ENCODE measurements around the gene LRMDA.

Gene LRMDA

DNA sequence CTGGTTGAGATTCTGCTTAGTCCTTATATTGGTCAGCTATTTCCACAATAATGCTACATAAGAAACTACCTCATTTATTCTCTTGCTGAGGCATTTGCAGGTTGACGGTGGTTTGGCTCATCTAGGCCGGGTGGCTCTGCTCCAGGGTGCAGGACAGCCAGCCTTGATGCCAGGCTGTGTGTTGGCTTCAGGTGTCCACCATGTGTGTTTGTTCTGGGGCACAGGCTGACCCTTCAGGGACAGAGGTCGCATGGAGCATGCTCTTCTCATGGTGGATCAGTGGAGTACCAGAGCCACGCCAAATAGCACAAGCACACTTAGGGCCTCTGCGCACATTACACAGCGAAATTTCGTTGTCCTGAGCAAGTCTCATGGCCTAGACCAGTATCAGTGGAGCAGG is 249.9 kb downstream of the LRMDA start:
- H3K9me3 Mint-ChIP-seq = no peaks in the 10 kb centered on the region
- no peak overlapping the region for H3K4me3 Mint-ChIP-seq
- H3K27me3 Mint-ChIP-seq (ENCODE audit: low read depth) = no peaks in the 10 kb centered on the region
- no peaks in the 10 kb centered on the region for H3K4me1 Mint-ChIP-seq (ENCODE audit: low read depth)
- no peaks in the 10 kb centered on the region for H3K36me3 Mint-ChIP-seq (ENCODE audit: low read depth)
- H3K27ac Mint-ChIP-seq = no peak overlapping the region

DNA sequence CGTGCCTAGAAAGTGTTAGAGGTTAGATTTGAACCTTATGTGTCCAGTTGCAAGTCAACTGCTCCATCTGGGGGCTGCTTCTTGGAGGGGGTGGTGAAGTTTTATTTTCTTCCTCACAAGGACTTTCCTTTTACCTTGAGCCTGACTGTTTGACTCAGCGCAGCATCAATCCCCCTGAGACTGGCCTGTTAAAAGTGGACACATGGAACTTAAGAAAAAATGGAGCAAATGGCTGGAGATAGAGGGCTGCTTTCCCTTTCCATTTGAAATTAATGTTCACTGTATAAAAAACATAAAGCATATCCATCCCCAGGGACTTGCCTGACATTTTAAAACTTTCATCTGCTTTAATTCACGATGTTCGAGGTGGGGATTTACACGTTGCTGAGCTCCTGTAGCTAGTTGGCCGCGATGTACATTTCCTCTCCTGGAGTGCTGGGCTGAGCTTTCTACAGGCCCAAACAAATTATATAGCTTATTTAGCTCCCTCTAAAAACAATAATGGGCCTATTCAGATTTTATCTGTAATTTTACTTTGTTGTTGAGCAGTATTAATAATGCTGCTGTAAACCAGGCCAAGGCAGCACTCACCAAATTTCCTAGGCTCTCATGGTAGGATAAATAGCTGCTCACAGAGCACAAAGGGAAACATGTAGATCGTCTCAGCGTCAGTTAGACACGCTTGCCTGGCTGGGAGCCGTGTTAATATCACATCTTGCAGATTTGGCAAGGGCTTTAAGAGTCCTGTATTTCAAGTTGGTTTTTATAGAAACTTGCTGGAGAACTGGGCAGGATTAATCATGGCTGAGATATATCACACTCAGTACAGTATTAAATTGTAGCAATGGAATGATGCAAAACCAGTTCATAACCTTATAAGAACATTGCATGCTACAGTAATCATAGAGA is 251.5 kb downstream of the LRMDA start:
- no peaks in the 10 kb centered on the region for H3K36me3 Mint-ChIP-seq (ENCODE audit: low read depth)
- no peaks in the 10 kb centered on the region for H3K4me1 Mint-ChIP-seq (ENCODE audit: low read depth)
- no peak overlapping the region for H3K4me3 Mint-ChIP-seq
- no peaks in the 10 kb centered on the region for H3K27me3 Mint-ChIP-seq (ENCODE audit: low read depth)
- H3K27ac Mint-ChIP-seq = no peak overlapping the region
- no peaks in the 10 kb centered on the region for H3K9me3 Mint-ChIP-seq

DNA sequence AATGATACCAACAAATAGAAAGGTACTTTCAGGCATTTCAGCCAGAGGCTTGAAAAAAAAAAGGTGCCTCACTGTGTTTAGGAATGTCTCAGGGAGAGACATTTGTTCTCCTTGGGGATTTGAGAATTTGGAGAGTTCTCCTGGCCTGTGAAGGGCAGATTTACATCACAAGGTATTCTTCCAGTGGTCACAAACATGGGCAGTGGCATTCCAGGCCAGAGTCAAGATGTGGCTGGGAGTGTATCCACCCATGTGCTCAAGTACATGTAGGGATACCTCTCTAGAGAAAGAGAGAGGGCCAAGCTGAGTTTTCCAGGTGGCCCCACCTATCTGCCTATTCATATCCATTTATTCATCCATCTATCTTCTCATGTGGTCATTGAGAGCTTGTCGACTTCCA is 253.8 kb downstream of the LRMDA start:
- H3K4me1 Mint-ChIP-seq (ENCODE audit: low read depth) = no peaks in the 10 kb centered on the region
- H3K9me3 Mint-ChIP-seq = no peaks in the 10 kb centered on the region
- no peaks in the 10 kb centered on the region for H3K27me3 Mint-ChIP-seq (ENCODE audit: low read depth)
- no peak overlapping the region for H3K27ac Mint-ChIP-seq
- no peak overlapping the region for H3K4me3 Mint-ChIP-seq
- no peaks in the 10 kb centered on the region for H3K36me3 Mint-ChIP-seq (ENCODE audit: low read depth)

DNA sequence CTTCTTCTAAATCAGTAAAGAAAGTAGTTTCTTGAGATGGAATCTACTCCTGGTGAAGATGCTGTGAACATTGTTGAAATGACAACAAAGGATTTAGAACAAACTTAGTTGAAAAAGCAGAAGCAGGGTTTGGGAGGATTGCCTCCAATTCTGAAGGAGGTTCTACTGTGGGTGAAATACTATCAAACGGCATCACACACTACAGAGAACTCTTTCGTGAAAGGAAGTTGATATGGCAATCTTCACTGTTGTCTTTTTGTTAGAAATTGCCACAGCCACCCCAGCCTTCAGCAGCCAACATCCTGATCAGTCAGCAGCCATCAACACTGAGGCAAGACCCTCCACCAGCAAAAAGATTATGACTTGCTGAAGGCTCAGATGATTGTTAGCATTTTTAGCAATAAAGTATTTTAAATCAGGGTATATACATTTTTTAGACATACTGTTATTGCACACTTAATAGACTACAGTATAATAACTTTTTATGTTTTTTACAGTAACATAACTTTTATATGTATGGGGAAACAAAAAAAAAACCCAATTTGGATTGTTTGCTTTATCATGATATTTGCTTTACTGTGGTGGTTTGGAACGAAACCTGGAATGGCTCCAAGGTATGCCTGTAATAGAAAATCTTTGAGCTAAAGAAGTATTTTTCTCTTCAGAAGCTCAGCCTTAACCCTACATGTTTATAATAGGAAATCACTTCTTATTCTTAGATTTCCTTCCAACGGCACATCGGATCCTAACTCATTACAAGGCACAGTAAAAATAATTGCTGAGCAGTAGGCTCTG is 257.3 kb downstream of the LRMDA start:
- H3K9me3 Mint-ChIP-seq = no peaks in the 10 kb centered on the region
- no peaks in the 10 kb centered on the region for H3K36me3 Mint-ChIP-seq (ENCODE audit: low read depth)
- no peaks in the 10 kb centered on the region for H3K27me3 Mint-ChIP-seq (ENCODE audit: low read depth)
- H3K4me3 Mint-ChIP-seq = no peak overlapping the region
- H3K4me1 Mint-ChIP-seq (ENCODE audit: low read depth) = no peaks in the 10 kb centered on the region
- no peak overlapping the region for H3K27ac Mint-ChIP-seq

DNA sequence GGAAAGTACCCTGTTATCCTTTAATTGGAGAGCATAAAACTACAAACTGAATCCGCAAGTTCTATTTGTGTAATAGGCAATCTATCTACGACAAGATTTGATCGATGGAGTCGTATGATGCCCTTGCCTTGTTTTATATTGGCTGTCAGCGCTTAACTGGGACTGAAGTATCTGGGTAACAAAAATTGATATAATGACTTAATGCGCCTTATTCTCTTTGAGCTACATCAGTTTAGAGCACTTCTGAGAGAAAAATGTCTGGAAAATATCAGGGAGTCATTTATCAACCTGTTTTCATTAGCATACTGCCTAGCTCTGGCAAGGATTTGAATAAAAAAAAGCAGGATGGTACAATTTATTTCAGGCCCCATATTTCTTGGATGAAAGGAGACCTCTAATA is 262.1 kb downstream of the LRMDA start:
- no peak overlapping the region for H3K27ac Mint-ChIP-seq
- H3K27me3 Mint-ChIP-seq (ENCODE audit: low read depth) = no peaks in the 10 kb centered on the region
- H3K9me3 Mint-ChIP-seq = no peaks in the 10 kb centered on the region
- H3K4me1 Mint-ChIP-seq (ENCODE audit: low read depth) = no peaks in the 10 kb centered on the region
- no peak overlapping the region for H3K4me3 Mint-ChIP-seq
- no peaks in the 10 kb centered on the region for H3K36me3 Mint-ChIP-seq (ENCODE audit: low read depth)

DNA sequence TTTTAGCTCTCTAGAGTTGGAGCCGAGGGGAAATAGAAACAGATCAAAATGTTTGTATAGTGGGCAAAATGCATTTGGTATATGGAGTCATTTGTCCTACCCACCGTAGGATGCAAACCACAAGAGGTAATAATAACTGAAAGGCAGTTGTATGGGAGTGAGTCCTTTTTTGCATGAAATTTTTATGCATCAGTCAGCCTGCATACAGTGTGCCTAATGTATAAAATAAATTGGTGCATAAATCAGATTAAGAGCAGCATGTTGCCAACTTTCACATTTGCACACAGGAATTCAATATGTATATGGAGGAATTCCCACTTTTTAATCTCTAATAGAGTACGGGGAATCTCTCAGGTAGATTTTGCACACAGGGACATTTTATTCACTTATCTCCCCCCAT is 262.8 kb downstream of the LRMDA start:
- Mint-ChIP-seq H3K27me3 (ENCODE audit: low read depth) (no peaks in the 10 kb centered on the region), H3K27ac (no peak overlapping the region), H3K9me3 (no peaks in the 10 kb centered on the region), H3K4me3 (no peak overlapping the region), H3K36me3 (ENCODE audit: low read depth) (no peaks in the 10 kb centered on the region), H3K4me1 (ENCODE audit: low read depth) (no peaks in the 10 kb centered on the region)

DNA sequence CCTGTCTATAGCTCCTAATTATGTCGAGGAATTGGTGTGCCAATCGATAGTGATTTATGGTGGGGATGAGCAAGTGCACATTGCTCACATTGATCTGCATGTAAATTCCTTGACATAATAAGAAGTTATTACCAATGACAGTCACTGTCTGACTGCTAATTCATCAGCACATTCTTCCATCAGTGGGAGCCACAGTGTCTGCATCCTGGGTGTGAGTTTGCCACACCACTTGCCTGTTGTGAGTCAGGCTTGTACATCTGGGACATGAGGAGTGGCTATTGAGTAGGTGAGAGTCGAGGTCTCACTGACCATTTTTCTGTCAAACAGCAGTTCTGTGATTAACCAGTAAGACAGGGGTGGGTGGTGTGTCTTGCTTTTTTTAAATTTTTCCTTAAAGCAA is 263.4 kb downstream of the LRMDA start:
- H3K9me3 Mint-ChIP-seq = no peaks in the 10 kb centered on the region
- H3K27ac Mint-ChIP-seq = no peak overlapping the region
- no peaks in the 10 kb centered on the region for H3K36me3 Mint-ChIP-seq (ENCODE audit: low read depth)
- H3K4me3 Mint-ChIP-seq = no peak overlapping the region
- H3K4me1 Mint-ChIP-seq (ENCODE audit: low read depth) = no peaks in the 10 kb centered on the region
- no peaks in the 10 kb centered on the region for H3K27me3 Mint-ChIP-seq (ENCODE audit: low read depth)

DNA sequence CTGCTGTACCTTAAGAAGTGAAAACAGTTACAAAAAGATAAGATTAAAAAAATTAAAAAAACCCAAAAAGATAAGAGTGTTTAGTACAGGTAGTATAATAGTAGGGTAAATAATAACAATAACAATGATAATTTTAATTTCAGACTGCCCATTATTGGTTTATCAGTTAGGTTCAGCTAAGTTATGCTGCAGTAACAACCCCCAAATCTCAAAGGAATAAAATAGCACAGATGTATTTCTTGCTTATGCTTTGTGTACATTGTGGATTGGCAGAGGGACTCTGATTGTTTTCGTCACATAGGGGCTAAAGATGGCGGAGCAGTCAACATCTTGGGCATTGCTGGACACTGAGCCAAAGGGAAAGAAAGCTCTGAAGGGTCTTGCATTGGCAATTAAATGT is 264.6 kb downstream of the LRMDA start:
- H3K27ac Mint-ChIP-seq = no peak overlapping the region
- H3K4me3 Mint-ChIP-seq = no peak overlapping the region
- no peaks in the 10 kb centered on the region for H3K4me1 Mint-ChIP-seq (ENCODE audit: low read depth)
- H3K36me3 Mint-ChIP-seq (ENCODE audit: low read depth) = no peaks in the 10 kb centered on the region
- H3K9me3 Mint-ChIP-seq = no peaks in the 10 kb centered on the region
- no peaks in the 10 kb centered on the region for H3K27me3 Mint-ChIP-seq (ENCODE audit: low read depth)

DNA sequence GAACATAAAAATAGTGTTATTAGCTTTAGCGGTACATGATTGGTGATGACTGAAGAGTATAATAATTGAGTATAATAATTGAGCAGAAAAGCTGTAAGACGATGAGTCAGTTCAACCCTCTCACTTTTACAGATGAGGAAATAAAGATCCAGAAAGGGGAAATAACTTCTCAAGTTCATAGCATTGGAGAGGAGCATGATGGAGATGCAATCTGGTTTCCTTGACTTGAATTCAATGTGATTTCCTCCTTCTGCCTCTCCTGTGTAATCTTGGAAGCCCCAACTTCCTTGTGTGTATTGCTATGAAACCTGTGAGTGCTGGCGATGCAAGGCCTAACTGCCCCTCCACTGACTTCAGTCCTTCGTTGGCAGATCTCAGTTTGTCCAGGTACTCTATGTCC is 265.1 kb downstream of the LRMDA start:
- Mint-ChIP-seq H3K27ac (no peak overlapping the region), H3K27me3 (ENCODE audit: low read depth) (no peaks in the 10 kb centered on the region), H3K4me3 (no peak overlapping the region), H3K9me3 (no peaks in the 10 kb centered on the region), H3K36me3 (ENCODE audit: low read depth) (no peaks in the 10 kb centered on the region), H3K4me1 (ENCODE audit: low read depth) (no peaks in the 10 kb centered on the region)

DNA sequence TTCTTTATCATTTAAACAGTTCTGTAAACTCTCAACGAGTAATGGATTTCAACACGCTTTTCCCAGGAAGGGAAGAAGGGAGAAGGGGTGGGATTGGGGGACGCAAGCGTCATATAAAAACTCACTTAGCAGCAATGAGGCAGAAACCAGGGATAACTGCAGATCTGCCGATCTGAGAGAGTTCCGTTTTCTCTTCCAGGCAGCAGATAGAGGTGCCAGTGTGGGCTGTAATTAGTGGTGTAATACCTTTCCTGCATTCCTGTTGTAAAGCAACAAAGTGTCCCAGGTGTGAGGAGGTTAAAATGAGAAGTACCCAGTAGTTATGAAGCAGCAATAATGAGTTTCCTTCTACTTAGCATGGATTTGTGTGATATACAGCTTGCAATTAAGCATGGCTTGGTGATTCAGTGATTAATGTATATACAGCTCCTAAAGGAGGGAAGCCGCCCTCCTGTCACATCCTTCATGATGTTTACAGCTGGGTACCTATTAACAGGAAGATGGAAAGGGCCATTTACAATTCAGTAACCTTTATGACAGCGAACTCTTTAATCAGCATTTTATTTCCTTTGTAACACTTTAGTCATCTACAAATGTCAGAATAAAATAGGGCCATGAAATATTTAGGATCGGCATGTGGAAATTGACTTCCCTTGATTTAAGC is 271.9 kb downstream of the LRMDA start:
- Mint-ChIP-seq H3K27me3 (ENCODE audit: low read depth) (no peaks in the 10 kb centered on the region), H3K9me3 (no peaks in the 10 kb centered on the region), H3K4me3 (no peak overlapping the region), H3K4me1 (ENCODE audit: low read depth) (no peaks in the 10 kb centered on the region), H3K27ac (no peak overlapping the region), H3K36me3 (ENCODE audit: low read depth) (no peaks in the 10 kb centered on the region)

DNA sequence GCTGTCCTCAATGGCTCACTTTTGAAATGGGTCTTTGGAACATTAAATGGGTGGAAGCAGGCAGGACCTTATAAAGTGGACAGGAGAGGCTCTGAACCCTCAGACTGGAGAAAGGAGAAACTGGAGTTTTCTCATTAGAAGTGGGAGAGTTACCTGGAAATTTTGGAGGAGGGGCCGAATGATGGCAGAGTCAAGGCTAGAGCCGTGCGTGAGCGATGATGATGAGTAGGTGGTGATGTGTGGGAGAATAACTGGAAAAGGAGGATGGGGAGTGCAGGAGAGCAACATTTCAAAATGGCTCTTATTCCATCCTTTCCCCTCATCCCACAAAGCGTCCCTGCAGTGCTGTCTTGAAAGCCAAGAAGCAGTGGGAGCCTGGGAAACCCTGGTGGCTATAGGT is 274.0 kb downstream of the LRMDA start:
- Mint-ChIP-seq H3K27ac (no peak overlapping the region), H3K27me3 (ENCODE audit: low read depth) (peaks cover 3% of the 10 kb centered on the region), H3K4me1 (ENCODE audit: low read depth) (no peaks in the 10 kb centered on the region), H3K9me3 (no peaks in the 10 kb centered on the region), H3K4me3 (no peak overlapping the region), H3K36me3 (ENCODE audit: low read depth) (no peaks in the 10 kb centered on the region)

DNA sequence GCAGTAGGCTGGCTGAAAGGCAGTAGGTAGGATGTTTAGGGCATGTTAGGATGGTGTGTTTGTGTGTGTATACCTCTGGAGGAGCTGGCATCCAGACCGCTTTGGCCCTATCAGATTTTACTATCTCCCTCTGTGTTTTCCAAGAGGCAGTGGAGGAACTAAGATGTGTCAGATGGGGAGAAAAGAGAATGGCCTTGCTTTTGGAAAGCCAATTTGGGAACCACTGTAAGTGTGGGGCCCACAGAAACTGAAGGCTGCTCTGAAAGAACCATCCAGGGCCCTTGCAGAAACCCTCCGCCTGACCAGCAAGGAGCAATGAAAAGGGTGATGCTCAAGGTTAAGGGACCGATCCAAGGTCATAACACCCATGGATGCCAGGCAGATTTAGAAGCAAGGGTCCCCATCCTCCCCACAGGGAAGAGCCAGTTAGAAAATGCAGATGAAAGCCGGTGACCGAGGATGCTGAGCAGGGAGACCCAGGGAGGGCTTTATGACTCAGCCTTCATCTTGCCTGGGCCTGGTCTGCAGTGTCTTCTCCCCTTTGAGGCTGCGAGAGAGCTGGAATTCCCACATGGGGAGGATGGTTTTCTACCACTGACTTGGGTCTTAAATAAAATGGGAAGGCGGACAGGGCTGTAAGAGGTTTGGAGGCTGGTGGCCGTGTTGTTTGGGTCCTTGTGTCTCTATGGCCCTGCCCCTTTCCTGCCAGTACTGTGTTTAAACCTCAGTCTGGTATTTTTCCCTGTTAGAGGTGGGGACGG is 275.8 kb downstream of the LRMDA start:
- Mint-ChIP-seq H3K36me3 (ENCODE audit: low read depth) (no peaks in the 10 kb centered on the region), H3K27ac (no peak overlapping the region), H3K27me3 (ENCODE audit: low read depth) (peaks cover 3% of the 10 kb centered on the region)

DNA sequence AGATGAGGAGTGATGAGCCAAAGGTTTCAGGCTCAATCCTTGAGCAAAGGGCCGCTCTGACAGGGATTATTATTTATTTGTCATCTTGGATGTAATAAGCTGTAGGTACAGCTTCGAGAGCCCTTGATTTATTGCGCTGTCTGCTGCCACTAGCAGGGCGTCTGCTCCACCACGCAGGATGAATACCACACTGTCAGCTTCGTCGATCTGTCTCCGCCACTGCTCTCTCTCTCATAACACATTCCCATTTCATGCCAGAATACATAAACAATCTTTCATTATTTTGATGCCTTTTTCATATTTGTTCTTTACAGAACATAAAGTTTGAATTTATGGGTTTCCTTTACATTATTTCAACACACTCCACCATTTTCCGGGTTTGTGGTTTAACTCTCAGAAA is 276.6 kb downstream of the LRMDA start:
- H3K9me3 Mint-ChIP-seq = no peaks in the 10 kb centered on the region
- H3K27ac Mint-ChIP-seq = no peak overlapping the region
- H3K4me3 Mint-ChIP-seq = no peak overlapping the region
- H3K27me3 Mint-ChIP-seq (ENCODE audit: low read depth) = peaks cover 3% of the 10 kb centered on the region
- no peaks in the 10 kb centered on the region for H3K4me1 Mint-ChIP-seq (ENCODE audit: low read depth)
- H3K36me3 Mint-ChIP-seq (ENCODE audit: low read depth) = no peaks in the 10 kb centered on the region

More for the DNA sequence above, 275.8 kb downstream of the LRMDA start:
- no peaks in the 10 kb centered on the region for H3K4me1 Mint-ChIP-seq (ENCODE audit: low read depth)
- no peaks in the 10 kb centered on the region for H3K9me3 Mint-ChIP-seq
- no peak overlapping the region for H3K4me3 Mint-ChIP-seq

DNA sequence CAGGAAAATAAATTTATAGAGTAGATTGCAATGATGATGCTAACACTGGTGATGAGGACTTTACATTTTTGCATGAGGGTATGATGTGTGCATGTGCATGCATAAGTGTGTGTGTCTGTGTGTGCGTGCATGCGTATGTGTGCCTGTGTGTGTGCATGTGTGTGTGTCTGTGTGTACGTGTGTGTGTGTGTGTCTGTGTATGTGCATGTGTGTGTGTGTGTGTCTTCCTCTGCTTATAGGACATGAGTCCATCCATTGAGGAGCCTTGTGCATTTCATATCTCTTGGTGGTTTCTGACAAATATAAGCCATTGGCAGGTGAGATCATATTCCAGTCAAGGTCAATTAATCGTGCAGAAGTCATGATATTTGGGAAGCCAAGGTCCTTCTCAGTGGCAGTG is 277.8 kb downstream of the LRMDA start:
- peaks cover 3% of the 10 kb centered on the region for H3K27me3 Mint-ChIP-seq (ENCODE audit: low read depth)
- H3K27ac Mint-ChIP-seq = no peak overlapping the region
- no peaks in the 10 kb centered on the region for H3K36me3 Mint-ChIP-seq (ENCODE audit: low read depth)
- H3K4me1 Mint-ChIP-seq (ENCODE audit: low read depth) = no peaks in the 10 kb centered on the region
- no peaks in the 10 kb centered on the region for H3K9me3 Mint-ChIP-seq
- H3K4me3 Mint-ChIP-seq = no peak overlapping the region

All from T-helper 1 cell treated with Interleukin-12 subunit alpha and Interleukin-12 subunit beta and Interleukin-4 antibody, amounts not matched to agents 30 μg/mL and 1 μg/mL, for 36 hours (primary cell).